Measurements from ENCODE around the gene ACSF3.
"Not testable (repeated sequence)": the region's sequence is repeated elsewhere in the genome, so short reads cannot be mapped to it uniquely, and the experiment has no call there.

ACSF3 gene

DNA sequence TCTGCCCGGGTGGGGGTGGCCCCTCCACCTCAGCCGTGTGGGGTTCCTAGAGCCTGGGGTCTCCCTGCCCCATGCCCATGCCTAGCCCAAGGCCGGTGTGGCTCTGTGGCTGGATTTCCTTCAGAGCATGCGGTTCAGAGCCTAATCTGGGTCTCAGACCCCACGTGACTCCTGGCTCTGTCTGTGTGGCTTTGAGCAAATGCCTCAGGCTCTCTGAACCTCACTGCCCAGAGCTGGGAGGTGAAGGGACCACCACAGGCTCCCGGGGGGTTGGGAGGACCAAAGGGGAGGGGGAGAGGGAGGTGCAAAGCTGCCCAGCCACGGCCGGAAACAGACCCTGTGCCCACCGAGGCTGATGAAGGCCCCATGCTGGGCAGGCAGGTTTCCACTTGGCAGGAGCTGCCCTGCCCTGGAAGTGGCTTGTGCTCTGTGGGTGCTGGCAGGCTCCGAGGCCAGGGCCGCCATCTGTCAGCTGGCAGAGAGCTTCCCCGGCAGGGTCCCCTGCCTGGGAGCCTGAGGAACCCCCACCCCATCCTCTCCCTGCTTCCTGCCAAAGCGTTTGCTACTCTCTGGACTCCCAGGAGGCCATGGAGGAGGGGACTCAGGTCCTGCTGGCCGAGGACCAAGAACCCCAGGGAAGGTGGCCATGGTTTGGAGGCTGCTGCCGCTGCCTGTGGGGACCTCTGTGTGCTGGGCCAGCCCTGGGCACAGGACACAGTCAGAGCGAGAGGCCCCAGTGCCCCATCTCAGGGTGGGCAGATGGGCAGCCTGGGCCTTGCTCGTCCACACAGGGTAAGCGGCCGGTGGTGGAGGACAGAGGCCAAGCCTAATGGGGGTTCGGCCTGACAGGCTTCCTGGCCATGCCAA is 81.9 kb downstream of the ACSF3 start:
- ATAC-seq (no peak), DNase-seq (no peak)

DNA sequence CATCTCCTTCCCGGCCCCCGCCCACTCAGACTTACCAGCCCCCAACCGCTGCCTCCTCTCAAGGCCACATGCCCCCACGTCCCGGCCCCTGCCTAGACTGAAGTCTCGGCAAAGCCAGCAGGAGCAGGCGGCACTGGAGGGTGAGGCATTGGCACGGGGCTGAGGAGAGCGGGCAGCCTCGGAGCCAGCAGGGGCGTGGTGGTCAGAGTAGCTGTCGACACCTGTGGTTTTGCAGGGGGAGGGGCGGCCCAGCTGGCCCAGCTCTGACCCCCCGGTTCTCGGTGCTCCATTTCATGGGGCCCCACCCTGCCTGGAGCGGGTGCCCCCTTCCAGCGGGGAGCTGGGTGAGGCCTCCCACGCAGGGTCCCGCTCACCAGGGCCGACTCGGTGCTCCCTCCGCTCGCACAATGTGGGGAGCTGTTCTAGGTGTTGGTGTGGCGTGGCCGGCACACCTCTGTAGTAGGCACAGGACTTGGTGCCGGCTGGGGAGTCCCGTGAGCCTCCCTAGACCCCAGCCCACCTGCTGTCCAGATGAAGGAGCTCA is 82.6 kb downstream of the ACSF3 start:
- DNase-seq (no peak), ATAC-seq (no peak)

DNA sequence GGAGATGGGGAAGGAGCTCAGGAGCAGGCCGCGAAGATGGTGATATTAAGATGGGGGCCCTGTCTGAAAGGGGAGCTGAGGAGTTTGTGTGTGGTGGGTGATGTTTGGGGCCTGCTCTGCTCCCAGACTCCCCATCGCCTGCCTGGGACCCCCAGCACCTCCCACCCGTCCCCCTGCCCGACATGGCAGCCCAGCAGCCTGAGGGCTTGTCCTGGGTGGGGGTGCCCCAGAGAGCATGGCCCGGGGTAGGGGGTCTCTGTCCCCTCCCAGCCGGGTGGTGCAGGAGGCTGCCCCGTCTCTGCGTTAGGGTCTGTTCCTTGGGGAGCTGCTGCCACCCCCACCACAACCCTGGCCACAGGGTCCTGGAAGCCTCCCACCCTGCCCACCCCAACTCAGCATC is 83.1 kb downstream of the ACSF3 start:
- no peak for DNase-seq
- no peak for ATAC-seq

DNA sequence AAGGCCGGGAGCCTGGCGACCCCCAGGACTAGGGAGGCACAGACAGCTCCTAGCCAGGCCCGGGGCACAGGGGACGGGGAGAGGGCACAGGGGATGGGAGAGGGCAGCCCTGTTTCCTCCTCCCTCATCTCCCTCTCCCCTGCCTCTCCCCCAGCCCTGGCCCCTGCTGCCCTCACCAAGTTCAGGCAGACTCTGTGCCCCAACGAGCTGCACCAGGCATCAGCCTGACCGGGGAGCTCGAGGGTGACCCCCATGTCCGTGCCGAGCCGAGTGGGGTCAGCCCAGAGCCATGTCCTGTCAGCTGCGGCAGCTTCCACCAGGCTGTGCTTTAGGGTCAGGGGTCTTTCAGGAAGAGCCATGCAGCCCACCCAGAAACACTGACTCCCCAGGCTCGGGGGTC is 83.8 kb downstream of the ACSF3 start:
- DNase-seq = no peak
- ATAC-seq = no peak

DNA sequence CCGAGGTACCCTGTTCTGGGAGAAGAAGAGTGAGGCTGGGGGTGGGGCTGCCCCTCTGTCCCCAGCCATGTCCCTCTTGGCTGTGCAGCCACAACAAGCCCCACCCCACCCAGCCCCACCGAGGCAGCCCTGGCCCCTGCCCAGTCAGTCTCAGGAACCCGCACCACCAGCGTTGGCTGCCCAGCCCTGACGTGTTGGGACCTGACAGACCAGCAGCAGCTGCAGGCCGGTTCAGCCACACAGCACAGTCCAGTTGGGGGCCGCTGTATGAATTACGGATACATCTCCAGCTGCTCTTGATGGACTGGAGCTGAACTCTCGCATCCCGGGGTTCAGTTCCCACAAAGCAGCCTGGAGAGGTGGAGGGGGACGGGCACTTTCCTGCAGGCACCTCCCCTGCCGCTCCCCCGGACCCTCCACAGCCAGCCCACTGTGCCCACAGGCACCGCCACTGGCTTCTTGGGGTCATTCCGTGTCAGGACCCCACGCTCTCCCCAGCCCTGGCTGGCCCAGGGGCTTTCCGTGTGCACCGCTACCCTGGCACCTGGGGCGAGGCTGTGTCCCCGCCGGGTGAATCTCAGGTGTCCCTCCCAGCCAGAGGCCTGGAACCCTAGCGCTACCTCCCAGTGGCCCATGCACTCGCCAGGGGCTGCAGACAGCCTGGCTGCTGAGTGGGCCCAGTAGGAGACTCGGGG is 84.9 kb downstream of the ACSF3 start:
- DNase-seq = no peak

DNA sequence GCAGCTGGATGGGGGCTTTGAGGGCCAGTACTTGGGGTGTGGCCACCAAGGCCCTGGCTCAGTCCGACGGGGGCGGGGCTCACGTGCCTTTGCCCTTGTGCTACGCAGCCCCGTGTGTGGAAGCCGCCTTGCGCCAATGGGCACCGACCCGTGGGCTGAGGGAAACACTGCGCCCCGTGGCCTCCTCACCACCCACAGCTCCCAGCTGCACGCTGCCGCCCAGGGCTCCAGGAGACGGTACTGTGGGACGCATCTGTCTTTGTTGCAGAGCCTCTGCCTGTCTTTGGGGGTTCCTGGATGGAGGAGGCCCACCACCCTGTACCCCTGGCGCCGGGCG is 85.5 kb downstream of the ACSF3 start:
- ATAC-seq (no peak), DNase-seq (no peak)

More for the DNA sequence above, 84.9 kb downstream of the ACSF3 start:
- ATAC-seq = no peak

DNA sequence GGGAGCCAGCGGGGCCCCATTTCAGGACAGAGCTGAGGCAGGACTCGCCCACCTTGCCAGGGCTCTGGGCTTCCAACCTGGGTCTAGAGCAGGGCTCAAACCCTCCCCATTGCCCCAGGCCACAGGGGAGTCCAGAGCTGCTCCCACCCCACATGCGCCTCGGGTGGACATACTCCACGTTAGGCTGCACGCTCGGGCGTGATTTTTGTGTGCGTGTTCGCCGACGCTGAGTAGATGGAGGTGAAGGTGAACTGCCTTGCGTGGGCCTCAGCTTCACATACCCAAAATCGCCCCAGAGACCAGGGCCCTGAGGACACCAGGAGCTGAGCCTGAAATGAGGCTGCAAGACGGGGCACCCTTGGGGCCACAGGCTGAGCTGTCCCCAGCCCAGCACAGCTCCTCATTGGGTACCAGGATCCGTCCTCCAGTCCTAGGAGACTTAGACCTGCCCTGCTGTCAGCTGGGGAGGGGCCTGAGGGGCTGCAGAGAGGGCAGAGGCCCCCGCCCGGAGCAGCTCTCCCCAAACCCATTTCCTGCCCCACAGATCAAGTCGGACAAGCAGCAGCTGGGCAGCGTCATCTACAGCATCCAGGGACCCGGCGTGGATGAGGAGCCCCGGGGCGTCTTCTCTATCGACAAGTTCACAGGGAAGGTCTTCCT is 86.1 kb downstream of the ACSF3 start:
- ATAC-seq (no peak), DNase-seq (no peak)

DNA sequence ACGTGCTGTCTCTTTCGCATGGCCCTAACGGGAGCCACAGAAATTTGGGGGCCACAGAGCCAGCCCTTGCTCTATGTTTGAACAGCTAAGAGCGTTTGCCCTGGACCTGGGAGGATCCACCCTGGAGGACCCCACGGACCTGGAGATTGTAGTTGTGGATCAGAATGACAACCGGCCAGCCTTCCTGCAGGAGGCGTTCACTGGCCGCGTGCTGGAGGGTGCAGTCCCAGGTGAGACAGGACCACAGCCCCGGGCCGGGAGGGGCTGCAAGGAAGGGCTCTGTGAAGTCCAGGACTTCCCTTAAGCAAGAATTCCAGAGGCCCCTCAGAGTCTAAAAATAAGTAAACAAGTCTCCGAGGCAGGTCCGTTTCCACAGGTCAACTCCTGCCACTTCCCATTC is 89.8 kb downstream of the ACSF3 start:
- no peak for DNase-seq

DNA sequence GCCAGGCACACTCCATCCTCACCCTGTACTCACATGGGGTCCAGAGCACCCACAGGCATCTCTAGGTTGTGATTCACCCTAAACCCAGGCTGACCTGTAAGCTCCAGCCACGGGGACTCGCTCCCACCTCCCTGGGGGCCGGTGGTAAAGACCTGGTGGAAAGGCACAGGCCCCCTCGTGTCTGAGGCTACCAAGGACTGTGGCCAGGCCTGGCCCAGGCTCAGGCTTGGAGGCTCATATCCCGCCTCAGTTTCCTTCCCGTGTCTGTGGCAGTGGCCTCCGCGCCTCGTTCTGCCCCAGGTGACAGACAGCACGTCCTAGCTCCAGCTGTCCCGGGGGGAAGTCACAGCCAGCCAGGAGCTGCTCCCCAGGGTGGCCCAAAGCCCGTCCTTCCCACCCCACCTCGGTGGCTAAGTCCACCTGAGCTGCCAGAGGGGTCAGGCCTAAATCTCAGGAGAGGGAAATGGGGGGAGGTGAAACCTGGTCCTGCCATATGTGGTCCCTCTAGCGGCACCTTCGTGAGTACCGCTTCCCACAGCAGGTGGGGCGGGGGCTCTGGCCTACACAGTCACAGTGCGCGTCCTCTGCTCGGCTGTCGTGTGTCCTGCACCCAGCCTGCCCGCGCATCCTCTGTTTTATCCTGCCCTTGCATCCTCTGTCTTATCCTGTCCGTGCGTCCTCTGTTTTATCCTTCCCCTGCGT is 90.5 kb downstream of the ACSF3 start:
- ATAC-seq (no peak), DNase-seq (no peak)

More for the DNA sequence above, 89.8 kb downstream of the ACSF3 start:
- ATAC-seq = no peak

DNA sequence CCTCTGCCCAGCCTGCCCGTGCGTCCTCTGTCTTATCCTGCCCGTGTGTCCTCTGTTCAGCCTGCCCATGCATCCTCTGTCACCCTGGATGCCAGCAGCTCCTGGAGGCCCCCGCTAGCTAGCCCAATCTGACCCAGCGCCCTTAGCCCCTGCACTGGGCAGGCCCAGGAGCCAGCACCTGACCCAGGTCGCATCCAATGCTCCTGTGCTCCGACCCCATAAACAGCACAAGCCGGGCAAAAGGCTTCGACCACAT is 91.0 kb downstream of the ACSF3 start:
- no peak for ATAC-seq
- no peak for DNase-seq

DNA sequence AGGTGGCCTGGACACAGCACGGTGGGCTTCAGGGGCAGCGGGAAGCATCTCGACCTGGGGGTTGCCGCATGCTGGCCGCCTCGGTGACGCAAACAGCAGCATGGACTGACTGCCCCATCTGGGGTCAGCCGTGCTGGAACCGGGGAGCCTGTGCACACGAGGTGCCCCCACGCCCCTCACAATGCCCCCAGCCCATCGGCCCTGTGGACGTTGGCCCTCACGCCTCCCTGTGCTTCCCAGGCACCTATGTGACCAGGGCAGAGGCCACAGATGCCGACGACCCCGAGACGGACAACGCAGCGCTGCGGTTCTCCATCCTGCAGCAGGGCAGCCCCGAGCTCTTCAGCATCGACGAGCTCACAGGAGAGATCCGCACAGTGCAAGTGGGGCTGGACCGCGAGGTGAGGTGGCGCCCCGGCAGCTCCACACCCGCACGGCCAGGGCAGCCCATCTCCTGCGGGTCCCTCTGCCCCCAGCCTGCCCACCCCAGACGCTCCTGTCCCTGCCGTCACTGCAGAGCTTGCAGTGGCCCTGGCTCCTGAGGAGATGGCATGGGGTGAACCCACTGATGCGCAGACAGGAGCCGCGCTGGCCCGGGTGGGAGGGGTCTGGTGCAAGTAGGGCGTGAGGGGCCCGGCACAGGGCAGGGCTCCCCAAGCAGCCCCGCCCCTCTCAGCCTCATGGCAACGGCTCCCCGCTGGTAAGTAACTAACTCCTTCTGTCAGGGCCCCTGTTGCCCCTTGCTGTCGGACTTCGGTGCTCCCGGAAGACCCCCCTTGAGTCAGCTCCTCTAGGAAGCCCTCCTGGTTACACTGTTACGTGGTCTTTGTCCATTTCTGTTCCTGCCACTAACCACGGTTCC is 91.5 kb downstream of the ACSF3 start:
- no peak for ATAC-seq
- DNase-seq = no peak

DNA sequence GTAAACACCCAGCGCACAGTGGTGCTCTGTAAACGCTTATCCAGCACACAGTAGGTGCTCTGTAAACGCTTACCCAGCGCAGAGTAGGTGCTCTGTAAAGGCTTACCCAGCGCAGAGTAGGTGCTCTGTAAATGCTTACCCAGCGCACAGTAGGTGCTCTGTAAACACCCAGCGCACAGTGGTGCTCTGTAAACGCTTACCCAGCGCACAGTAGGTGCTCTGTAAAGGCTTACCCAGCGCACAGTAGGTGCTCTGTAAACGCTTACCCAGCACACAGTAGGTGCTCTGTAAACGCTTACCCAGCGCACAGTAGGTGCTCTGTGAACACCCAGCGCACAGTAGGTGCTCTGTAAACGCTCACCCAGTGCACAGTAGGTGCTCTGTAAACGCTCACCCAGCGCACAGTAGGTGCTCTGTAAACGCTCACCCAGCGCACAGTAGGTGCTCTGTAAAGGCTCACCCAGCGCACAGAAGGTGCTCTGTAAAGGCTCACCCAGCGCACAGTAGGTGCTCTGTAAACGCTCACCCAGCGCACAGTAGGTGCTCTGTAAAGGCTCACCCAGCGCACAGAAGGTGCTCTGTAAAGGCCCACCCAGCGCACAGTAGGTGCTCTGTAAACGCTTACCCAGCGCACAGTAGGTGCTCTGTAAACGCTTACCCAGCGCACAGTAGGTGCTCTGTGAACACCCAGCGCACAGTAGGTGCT is 92.4 kb downstream of the ACSF3 start:
- not testable (repeated sequence) for DNase-seq, ATAC-seq

DNA sequence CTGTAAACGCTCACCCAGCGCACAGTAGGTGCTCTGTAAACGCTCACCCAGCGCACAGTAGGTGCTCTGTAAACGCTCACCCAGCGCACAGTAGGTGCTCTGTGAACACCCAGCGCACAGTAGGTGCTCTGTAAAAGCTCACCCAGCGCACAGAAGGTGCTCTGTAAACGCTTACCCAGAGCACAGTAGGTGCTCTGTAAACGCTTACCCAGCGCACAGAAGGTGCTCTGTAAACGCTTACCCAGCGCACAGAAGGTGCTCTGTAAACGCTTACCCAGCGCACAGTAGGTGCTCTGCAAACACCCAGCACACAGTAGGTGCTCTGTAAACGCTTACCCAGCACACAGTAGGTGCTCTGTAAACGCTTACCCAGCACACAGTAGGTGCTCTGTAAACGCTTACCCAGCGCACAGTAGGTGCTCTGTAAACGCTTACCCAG is 93.0 kb downstream of the ACSF3 start:
- not testable (repeated sequence) for ATAC-seq

DNA sequence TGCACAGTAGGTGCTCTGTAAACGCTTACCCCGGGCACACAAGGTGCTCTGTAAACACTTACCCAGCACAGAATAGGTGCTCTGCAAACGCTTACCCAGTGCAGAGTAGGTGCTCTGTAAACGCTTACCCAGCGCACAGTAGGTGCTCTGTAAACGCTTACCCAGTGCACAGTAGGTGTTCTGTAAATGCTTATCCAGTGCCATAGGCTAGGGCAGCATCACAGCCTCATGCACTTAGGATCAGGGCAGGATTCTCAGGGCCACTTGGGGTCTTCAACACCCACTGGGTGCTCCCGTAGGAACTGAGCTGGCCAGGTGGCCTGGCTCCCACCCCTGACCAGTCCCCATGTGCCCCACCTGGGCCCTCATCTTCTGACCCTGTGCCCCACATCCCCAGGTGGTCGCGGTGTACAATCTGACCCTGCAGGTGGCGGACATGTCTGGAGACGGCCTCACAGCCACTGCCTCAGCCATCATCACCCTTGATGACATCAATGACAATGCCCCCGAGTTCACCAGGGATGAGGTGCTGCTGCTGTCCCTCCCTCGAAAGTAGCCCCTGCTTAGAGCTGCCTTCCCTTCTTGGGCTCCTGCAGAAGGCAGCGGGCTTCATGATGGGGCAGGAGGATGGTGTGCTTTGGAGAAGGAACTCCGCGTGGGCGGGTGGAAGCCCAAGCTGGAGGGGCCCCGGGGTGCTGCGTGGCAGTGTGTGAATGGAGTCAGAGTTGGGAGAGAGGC is 93.5 kb downstream of the ACSF3 start:
- ATAC-seq (peak; percentile 35), DNase-seq (peak; percentile 53)

More for the DNA sequence above, 93.0 kb downstream of the ACSF3 start:
- DNase-seq = not testable (repeated sequence)

DNA sequence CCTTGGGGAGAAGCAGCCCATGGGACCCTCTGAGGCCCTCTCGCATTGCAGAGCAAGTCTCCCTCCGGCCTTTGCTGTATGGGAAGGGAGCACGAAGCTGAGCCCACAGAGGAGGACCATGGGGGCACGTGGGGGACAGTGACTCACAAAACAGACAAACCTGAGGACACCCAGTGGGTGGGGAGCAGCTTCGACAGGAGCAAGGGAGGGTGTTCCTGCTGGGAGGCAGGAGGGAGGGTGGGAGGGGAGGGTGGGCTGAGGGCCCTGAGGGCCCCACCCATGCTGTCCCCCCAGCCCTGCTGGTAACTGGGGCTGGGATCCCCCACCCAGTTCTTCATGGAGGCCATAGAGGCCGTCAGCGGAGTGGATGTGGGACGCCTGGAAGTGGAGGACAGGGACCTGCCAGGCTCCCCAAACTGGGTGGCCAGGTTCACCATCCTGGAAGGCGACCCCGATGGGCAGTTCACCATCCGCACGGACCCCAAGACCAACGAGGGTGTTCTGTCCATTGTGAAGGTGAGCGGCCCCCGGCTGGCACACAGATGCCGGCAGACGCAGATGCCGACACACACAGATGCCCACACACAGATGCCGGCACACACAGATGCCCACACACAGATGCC is 94.2 kb downstream of the ACSF3 start:
- DNase-seq (no peak), ATAC-seq (no peak)

DNA sequence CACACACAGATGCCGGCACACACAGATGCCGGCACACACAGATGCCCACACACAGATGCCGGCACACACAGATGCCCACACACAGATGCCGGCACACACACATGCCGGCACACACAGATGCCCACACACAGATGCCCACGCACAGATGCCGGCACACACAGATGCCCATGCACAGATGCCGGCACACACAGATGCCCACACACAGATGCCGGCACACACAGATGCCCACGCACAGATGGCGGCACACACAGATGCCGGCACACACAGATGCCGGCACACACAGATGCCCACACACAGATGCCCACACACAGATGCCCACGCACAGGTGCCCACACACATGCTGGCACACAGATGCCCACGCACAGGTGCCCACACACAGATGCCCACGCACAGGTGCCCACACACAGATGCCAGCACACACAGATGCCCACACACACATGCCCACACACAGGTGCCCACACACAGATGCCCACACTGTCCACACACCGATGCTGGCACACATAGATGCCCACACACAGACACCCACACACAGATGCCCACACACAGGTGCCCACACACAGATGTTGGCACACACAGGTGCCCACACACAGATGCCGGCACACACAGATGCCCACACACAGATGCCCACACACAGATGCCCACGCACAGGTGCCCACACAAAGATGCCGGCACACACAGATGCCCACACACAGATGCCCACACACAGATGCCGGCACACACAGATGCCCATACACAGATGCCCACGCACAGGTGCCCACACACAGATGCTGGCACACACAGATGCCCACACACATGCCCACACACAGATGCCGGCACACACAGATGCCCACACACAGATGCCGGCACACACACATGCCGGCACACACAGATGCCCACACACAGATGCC is 95.1 kb downstream of the ACSF3 start:
- not testable (repeated sequence) for ATAC-seq

DNA sequence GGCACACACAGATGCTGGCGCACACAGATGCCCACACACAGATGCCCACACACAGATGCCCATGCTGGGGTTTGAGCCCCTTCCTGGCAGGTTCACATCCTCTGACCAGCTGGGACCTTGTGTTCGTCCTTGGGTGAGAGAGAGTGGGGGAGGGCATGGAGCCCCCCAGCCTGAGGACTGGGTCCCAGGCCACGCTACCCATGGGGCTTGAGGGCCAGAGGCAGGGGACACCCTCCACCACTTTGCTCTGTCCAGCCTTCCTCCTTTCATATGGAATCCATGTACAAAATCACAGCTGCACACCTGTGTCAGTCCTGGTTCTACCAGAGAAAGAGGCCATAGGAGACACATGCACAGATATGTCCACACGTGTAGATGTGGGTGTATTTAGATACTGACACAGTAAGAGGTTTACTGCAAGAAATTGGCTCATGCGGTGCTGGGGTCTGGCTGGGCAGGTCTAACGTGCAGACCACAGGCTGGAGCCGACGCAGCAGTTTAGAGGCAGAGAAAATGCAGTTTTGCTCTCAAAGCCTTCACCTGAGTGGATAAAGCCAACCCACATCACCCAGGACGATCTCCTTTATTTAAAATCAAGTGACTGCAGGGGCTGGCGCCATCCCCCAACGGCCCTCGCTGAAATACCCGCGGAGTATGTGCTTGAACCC is 95.8 kb downstream of the ACSF3 start:
- DNase-seq = no peak
- ATAC-seq = no peak

More for the DNA sequence above, 95.1 kb downstream of the ACSF3 start:
- DNase-seq = not testable (repeated sequence)

Data from stimulated activated naive CD8-positive, alpha-beta T cell treated with anti-CD3 and anti-CD28 coated beads, Interleukin-15, Interleukin-2, amounts not matched to agents 100 U/mL and 50 U/mL, for 24 hours (primary cell).